H1 (cell line): ENCODE data around the gene OSCP1. TPM values are rescaled to one million over a fixed set of nuclear protein-coding genes. Genes with fewer than 3 reads are reported as not detected.
A peak's percentile ranks its signal among the peaks of the same experiment; 100 is the strongest.

ENCODE experiments used
- CTCF ChIA-PET: fragments of 300-600 bp; sonication (Branson Sonifier 250); formaldehyde crosslinking; loops from one replicate; lab custom pipeline; 2021; ENCODE audit not compliant: partially characterized antibody; lab: Charles Lee
- POLR2A ChIA-PET: fragments of 300-600 bp; sonication (Branson Sonifier 250); formaldehyde crosslinking; loops from one replicate; lab custom pipeline; 2021; ENCODE audit warnings: inconsistent platforms; ENCODE audit not compliant: partially characterized antibody; lab: Charles Lee
- DNase-seq, 2 experiments: peaks; one replicate each; pipeline versions ENCODE4 v3.0.0 to v3.0.0-alpha.2; 2010 to 2022; ENCODE audit warnings: low spot score in 2 of 2, low read depth in 1 of 2, mixed read lengths in 1 of 2
- FAIRE-seq: peaks from 2 replicates; lab custom pipeline; 2011; peaks lifted over from hg19 to GRCh38; lab: Jason Lieb, UNC
- H2AFZ ChIP-seq: 2 replicates; pipeline ENCODE4 v1.8.1; 2012; ENCODE audit warnings: low read length, inconsistent platforms
- H2AK5ac ChIP-seq: 2 replicates; pipeline ENCODE4 v1.6.1; 2013; ENCODE audit warnings: low read depth, low read length
- H2BK120ac ChIP-seq: replicated peaks from 2 replicates; pipeline ENCODE3; 2013; ENCODE audit warnings: low read depth, low read length, inconsistent platforms
- H2BK12ac ChIP-seq: 2 replicates; pipeline ENCODE4 v1.6.1; 2013; ENCODE audit warnings: low read depth, low read length
- H2BK15ac ChIP-seq: 2 replicates; pipeline ENCODE4 v1.6.1; 2013; ENCODE audit warnings: low read length
- H2BK20ac ChIP-seq: 2 replicates; pipeline ENCODE4 v1.6.1; 2013; ENCODE audit warnings: low read length
- H2BK5ac ChIP-seq: 2 replicates; pipeline ENCODE4 v1.6.1; 2013; ENCODE audit warnings: low read depth, low read length
- H3K14ac ChIP-seq: 2 replicates; pipeline ENCODE4 v1.6.1; 2013; ENCODE audit warnings: inconsistent platforms; ENCODE audit not compliant: insufficient read length
- H3K18ac ChIP-seq: 2 replicates; pipeline ENCODE4 v1.6.1; 2013; ENCODE audit warnings: low read length; ENCODE audit errors: extremely low read depth
- H3K23ac ChIP-seq: 2 replicates; pipeline ENCODE4 v1.6.1; 2013; ENCODE audit warnings: inconsistent platforms; ENCODE audit not compliant: insufficient read length
- H3K23me2 ChIP-seq: 2 replicates; pipeline ENCODE4 v1.6.1; 2013; ENCODE audit warnings: low read depth, low read length
- H3K27ac ChIP-seq: 2 replicates; pipeline ENCODE4 v1.6.1; 2011; ENCODE audit warnings: low read depth, low read length, inconsistent platforms
- H3K27me3 ChIP-seq, 4 experiments: replicated peaks in 1 of 4; 1 replicate in 1 of 4; 2 replicates in 3 of 4; pipeline versions ENCODE4 v1.6.1 to v1.8.1; 2011 to 2013; ENCODE audit warnings: low read length in 3 of 4, mild to moderate bottlenecking in 3 of 4, inconsistent platforms in 2 of 4, mixed read lengths in 2 of 4, moderate library complexity in 1 of 4; ENCODE audit not compliant: control insufficient read depth in 3 of 4, insufficient read depth in 3 of 4; ENCODE audit errors: extremely low read depth in 1 of 4
- H3K36me3 ChIP-seq, 4 experiments: 2 replicates each; pipeline versions ENCODE4 v1.6.1 to v1.8.1; 2011 to 2013; ENCODE audit warnings: mild to moderate bottlenecking in 4 of 4, low read length in 3 of 4, moderate library complexity in 2 of 4, control low read depth in 1 of 4, inconsistent platforms in 1 of 4; ENCODE audit not compliant: insufficient read depth in 4 of 4, control insufficient read depth in 2 of 4
- H3K4ac ChIP-seq: replicated peaks from 2 replicates; pipeline ENCODE3; 2013; ENCODE audit warnings: low read length, low read depth, mixed read lengths, inconsistent platforms; ENCODE audit not compliant: insufficient read length
- H3K4me1 ChIP-seq, 4 experiments: replicated peaks in 1 of 4; 1 replicate in 1 of 4; 2 replicates in 3 of 4; pipeline versions ENCODE4 v1.6.1 to v1.8.1; 2011 to 2013; ENCODE audit warnings: low read length in 3 of 4, inconsistent platforms in 2 of 4, mixed read lengths in 1 of 4; ENCODE audit not compliant: insufficient read depth in 4 of 4, control insufficient read depth in 3 of 4
- H3K4me2 ChIP-seq, 2 experiments: 2 replicates each; pipeline versions ENCODE4 v1.6.1 to v1.8.1; 2011 to 2013; ENCODE audit warnings: low read depth in 2 of 2, low read length in 2 of 2, control low read depth in 1 of 2, inconsistent platforms in 1 of 2, mild to moderate bottlenecking in 1 of 2; ENCODE audit not compliant: insufficient read depth in 1 of 2
- H3K4me3 ChIP-seq, 4 experiments: fragments of 200-600, 300-600 bp in 1 of 4; sonication (generic), shearing (Covaris generic), sonication (Bioruptor Twin) in 1 of 4; 2 replicates each; pipeline versions ENCODE4 v1.5.1 to v1.8.1; 2011 to 2016; ENCODE audit warnings: low read length in 4 of 4, low read depth in 3 of 4, control low read depth in 2 of 4, inconsistent platforms in 2 of 4, mild to moderate bottlenecking in 2 of 4, mixed read lengths in 1 of 4, moderate library complexity in 1 of 4; ENCODE audit not compliant: insufficient read depth in 2 of 4; ENCODE audit errors: extremely low read depth in 1 of 4
- H3K56ac ChIP-seq: replicated peaks from 2 replicates; pipeline ENCODE3; 2013; ENCODE audit warnings: low read depth, mild to moderate bottlenecking, mixed read lengths, low read length, inconsistent platforms; ENCODE audit not compliant: insufficient read length
- H3K79me1 ChIP-seq: 2 replicates; pipeline ENCODE4 v1.6.1; 2013; ENCODE audit warnings: low read depth, low read length, control low read depth
- H3K79me2 ChIP-seq, 2 experiments: 2 replicates each; pipeline versions ENCODE4 v1.6.1 to v1.8.1; 2012 to 2013; ENCODE audit warnings: low read length in 2 of 2, mild to moderate bottlenecking in 2 of 2, inconsistent platforms in 1 of 2; ENCODE audit not compliant: insufficient read depth in 2 of 2, control insufficient read depth in 1 of 2
- H3K9ac ChIP-seq, 4 experiments: replicated peaks in 1 of 4; 1 replicate in 1 of 4; 2 replicates in 3 of 4; pipeline versions ENCODE4 v1.6.1 to v1.8.1; 2011 to 2013; ENCODE audit warnings: low read depth in 3 of 4, low read length in 3 of 4, control low read depth in 2 of 4, mild to moderate bottlenecking in 2 of 4, moderate library complexity in 2 of 4, inconsistent platforms in 1 of 4; ENCODE audit errors: extremely low read depth in 1 of 4
- H3K9me3 ChIP-seq, 2 experiments: 2 replicates each; pipeline versions ENCODE4 v1.6.1 to v1.8.1; 2012 to 2013; ENCODE audit warnings: mild to moderate bottlenecking in 2 of 2, moderate library complexity in 2 of 2, control low read depth in 1 of 2, inconsistent platforms in 1 of 2, low read depth in 1 of 2, low read length in 1 of 2, mixed read lengths in 1 of 2; ENCODE audit not compliant: insufficient read depth in 2 of 2
- H4K20me1 ChIP-seq, 2 experiments: replicated peaks in 1 of 2; 2 replicates each; pipeline versions ENCODE3 to v1.8.1; 2011 to 2013; ENCODE audit warnings: inconsistent platforms in 2 of 2, low read length in 2 of 2, mild to moderate bottlenecking in 1 of 2; ENCODE audit not compliant: insufficient read depth in 2 of 2, control insufficient read depth in 1 of 2
- H4K5ac ChIP-seq: 2 replicates; pipeline ENCODE4 v1.6.1; 2013; ENCODE audit warnings: low read length, low read depth, mixed read lengths, inconsistent platforms; ENCODE audit not compliant: insufficient read length
- H4K8ac ChIP-seq: 2 replicates; pipeline ENCODE4 v1.8.0; 2013; ENCODE audit warnings: mild to moderate bottlenecking, moderate library complexity, low read length, inconsistent platforms; ENCODE audit not compliant: insufficient read depth; ENCODE audit errors: extremely low read depth
- H4K91ac ChIP-seq: replicated peaks from 2 replicates; pipeline ENCODE3; 2013; ENCODE audit warnings: low read length, mixed read lengths, inconsistent platforms; ENCODE audit not compliant: insufficient read length
- CREB1 ChIP-seq: IDR thresholded peaks from 2 replicates; pipeline ENCODE4 v1.6.1; 2012; ENCODE audit warnings: inconsistent platforms
- JUN ChIP-seq: IDR thresholded peaks from 2 replicates; pipeline ENCODE4 v1.6.1; 2011; ENCODE audit warnings: low read depth, mild to moderate bottlenecking, improper control_type of control experiment, low read length
- POLR2A ChIP-seq, 2 experiments: IDR thresholded peaks; 1 replicate in 1 of 2; 2 replicates in 1 of 2; pipeline ENCODE4 v1.6.1; 2011; ENCODE audit warnings: low read depth in 2 of 2, low read length in 2 of 2, mild to moderate bottlenecking in 2 of 2; ENCODE audit errors: control extremely low read depth in 1 of 2
- SRF ChIP-seq: IDR thresholded peaks from 2 replicates; pipeline ENCODE4 v1.6.1; 2011; ENCODE audit warnings: mild to moderate bottlenecking, low read depth, low read length, moderate library complexity
- SUZ12 ChIP-seq: fragments of 200-600 bp; sonication (generic); IDR thresholded peaks from 2 replicates; pipeline ENCODE4 v1.6.1; 2012; ENCODE audit warnings: mild to moderate bottlenecking, inconsistent platforms, low read length, moderate library complexity, mixed read lengths
- WGBS, 2 experiments: shearing (Covaris generic) in 1 of 2; methylation state at CpG; one replicate each; pipeline versions ENCODE4 v1.1.6 to v1.1.7; 2013 to 2015; ENCODE audit warnings: low lambda C conversion rate in 2 of 2, mixed read lengths in 2 of 2, inconsistent platforms in 1 of 2, low coverage in 1 of 2, missing lambda C conversion rate in 1 of 2; ENCODE audit not compliant: insufficient replicate concordance in 2 of 2, insufficient coverage in 1 of 2, insufficient read length in 1 of 2; ENCODE audit errors: extremely low coverage in 1 of 2, missing lambda C conversion rate in 1 of 2; 5-methylcytosine and 5-hydroxymethylcytosine counted together
- polyA plus RNA-seq, 7 experiments: library from polyadenylated mRNA; depleted of rRNA in 3 of 7; stranded (reverse) in 5 of 7; unstranded in 2 of 7; fragments of >200 nt in 5 of 7; fragments of 200-250 nt in 2 of 7; gene quantifications; 1 replicate in 5 of 7; 2 replicates in 1 of 7; 4 replicates in 1 of 7; pipeline versions ENCODE4 v1.2.1 to v1.2.3, GENCODE V29; 2011 to 2013; ENCODE audit warnings: missing spikeins in 2 of 7, mixed read lengths in 2 of 7
- total RNA-seq: library from RNA; stranded (reverse); fragmentation: NEBNext Ultra II Directional; extraction: Animal tissue kit (Norgen Biotek cat#: 25700); gene quantifications from 2 replicates; pipeline ENCODE4 v1.2.1, GENCODE V29; 2021
- TF ChIP-seq, protein P1 (sequence below): IDR thresholded peaks from 2 replicates; pipeline ENCODE4 v1.6.1; 2012; ENCODE audit warnings: low read length, inconsistent platforms

The OSCP1 gene
- total and polyA plus RNA-seq, 2 of the 8 experiments (the other 6 are each of a cell fraction or from before 2014, with no cell fraction given) = 1.8 to 3.3 TPM

DNA sequence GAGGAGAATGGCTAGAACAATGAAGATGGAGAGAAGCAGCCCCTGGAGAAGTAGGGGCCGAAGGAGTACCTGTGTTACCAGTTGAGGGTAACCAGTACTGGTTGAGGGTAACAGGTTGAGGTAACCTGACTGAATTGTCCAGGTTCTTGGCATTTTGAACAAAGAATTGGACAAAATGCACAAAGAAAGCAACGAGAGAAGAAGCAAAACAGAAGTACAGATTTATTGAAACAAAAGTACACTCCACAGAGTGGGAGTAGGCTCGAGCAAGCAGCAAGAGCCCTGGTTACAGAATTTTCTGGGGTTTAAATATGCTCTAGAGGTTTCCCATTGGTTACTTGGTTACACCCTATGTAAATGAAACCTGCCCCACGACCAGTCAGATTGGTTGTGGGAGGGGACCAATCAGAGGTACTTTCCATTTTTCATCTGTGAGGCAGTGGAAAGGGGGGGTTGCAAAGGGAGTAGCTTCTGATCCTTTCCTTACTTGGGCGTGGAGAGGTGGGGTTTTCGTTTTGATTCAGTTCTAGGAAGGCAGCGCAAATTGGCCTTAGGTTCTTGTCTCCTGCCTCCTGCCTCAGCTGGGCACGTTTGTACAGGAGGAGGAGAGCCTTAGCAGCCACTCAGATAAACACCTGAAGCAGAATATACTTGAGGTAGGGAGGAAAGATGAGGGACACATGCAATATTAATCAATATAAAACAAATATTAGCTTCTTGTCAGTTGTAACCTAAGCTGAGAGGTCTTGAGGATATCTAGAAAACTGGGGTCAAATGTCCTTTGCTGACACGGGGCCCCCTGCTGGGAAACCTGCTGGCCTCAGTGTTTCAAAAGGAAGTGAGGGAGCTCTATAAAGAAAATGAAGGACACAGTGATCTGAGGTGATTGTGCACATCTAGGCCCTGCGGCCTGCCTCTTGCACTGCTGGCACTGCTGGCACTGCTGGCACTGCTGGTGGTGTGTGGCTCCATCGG lies 38.3 kb downstream of the OSCP1 start:
- DNase-seq (no peak), FAIRE-seq (no peak)
- Histone ChIP-seq H3K9ac (no peak overlapping the region), H2AK5ac (no peak overlapping the region), H3K4ac (no peak overlapping the region), H3K27ac (no peak overlapping the region; the same call in 1 of the 2 replicates), H2BK20ac (no peak overlapping the region; the same call in 1 of the 2 replicates), H3K79me1 (no peaks in the 10 kb centered on the region; the same call in 1 of the 2 replicates), H3K23ac (no peak overlapping the region), H3K4me1 (peaks cover 0 to 3% (median 0%) of the 10 kb centered on the region in 4 experiments; a peak in 1 of 7 replicates), H2AFZ (no peak overlapping the region), H3K79me2 (no peaks in the 10 kb centered on the region), H3K27me3 (no peaks in the 10 kb centered on the region), H4K8ac (no peak overlapping the region), H3K18ac (no peak overlapping the region), H3K4me3 (no peak overlapping the region), H3K14ac (no peak overlapping the region), H2BK120ac (no peak overlapping the region), H2BK12ac (no peak overlapping the region), H4K91ac (no peak overlapping the region), H3K36me3 (peaks cover 0 to 2% (median 0%) of the 10 kb centered on the region in 4 experiments; a peak in 3 of 8 replicates), H2BK15ac (no peak overlapping the region), H3K9me3 (no peaks in the 10 kb centered on the region), H2BK5ac (no peak overlapping the region), H4K20me1 (no peaks in the 10 kb centered on the region), H3K56ac (no peak overlapping the region), H3K4me2 (no peak overlapping the region), H4K5ac (no peak overlapping the region), H3K23me2 (no peaks in the 10 kb centered on the region)
- WGBS, 2 experiments = 80% methylated on average over 11 of the region's 11 CpGs; no CpG with 5 or more reads in 1 of the 2 experiments
- CTCF ChIA-PET = interaction anchor here (0.5 to 4.7 kb wide), 8 partner anchors 11 to 1533 kb away, joined by 3 to 24 read pairs (median 4); no protein-coding TSS in a partner anchor
- peak; percentile 70 for TF ChIP-seq SRF
- TF ChIP-seq CREB1 = no peak
- TF ChIP-seq SUZ12 = no peak
- TF ChIP-seq, protein P1, sequence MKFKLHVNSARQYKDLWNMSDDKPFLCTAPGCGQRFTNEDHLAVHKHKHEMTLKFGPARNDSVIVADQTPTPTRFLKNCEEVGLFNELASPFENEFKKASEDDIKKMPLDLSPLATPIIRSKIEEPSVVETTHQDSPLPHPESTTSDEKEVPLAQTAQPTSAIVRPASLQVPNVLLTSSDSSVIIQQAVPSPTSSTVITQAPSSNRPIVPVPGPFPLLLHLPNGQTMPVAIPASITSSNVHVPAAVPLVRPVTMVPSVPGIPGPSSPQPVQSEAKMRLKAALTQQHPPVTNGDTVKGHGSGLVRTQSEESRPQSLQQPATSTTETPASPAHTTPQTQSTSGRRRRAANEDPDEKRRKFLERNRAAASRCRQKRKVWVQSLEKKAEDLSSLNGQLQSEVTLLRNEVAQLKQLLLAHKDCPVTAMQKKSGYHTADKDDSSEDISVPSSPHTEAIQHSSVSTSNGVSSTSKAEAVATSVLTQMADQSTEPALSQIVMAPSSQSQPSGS = no peak
- 0 out of 3 replicates have a peak, but pooled peaks of 1 of the 2 experiments have one; percentile 17 for TF ChIP-seq POLR2A (IDR thresholded peaks at IDR 0.05; ENCODE audit: control extremely low read depth in 1 of 2, low read depth in 2 of 2, low read length in 2 of 2)
- no peak for TF ChIP-seq JUN
- POLR2A ChIA-PET = interaction anchor here (0.6 to 2.3 kb wide), 9 partner anchors 10 to 483 kb away, joined by 3 to 8 read pairs (median 4); partner anchors contain the start of gene LSM10
